IgD-negative memory B cell (primary cell): ENCODE data around the gene OAS3. TPM values are rescaled to one million over a fixed set of nuclear protein-coding genes. Genes with fewer than 3 reads are reported as not detected.
"Not testable (repeated sequence)": the region's sequence is repeated elsewhere in the genome, so short reads cannot be mapped to it uniquely, and the experiment has no call there.

Experiments used
- H3K27ac Mint-ChIP-seq, 3 donors: one replicate each; pipeline ENCODE4 v1.8.0; 2020 to 2022; ENCODE audit warnings: mild to moderate bottlenecking in 3 of 3, mixed read lengths in 3 of 3, moderate library complexity in 1 of 3
- H3K27me3 Mint-ChIP-seq: one replicate; pipeline ENCODE4 v1.8.0; 2021; ENCODE audit warnings: mixed read lengths
- H3K36me3 Mint-ChIP-seq: one replicate; pipeline ENCODE4 v1.8.0; 2020; ENCODE audit warnings: mild to moderate bottlenecking, mixed read lengths
- H3K4me1 Mint-ChIP-seq, 3 donors: one replicate each; pipeline ENCODE4 v1.8.0; 2020 to 2022; ENCODE audit warnings: mixed read lengths in 3 of 3, mild to moderate bottlenecking in 1 of 3
- H3K4me3 Mint-ChIP-seq, 4 donors: one replicate each; pipeline ENCODE4 v1.8.0; 2020 to 2022; ENCODE audit warnings: mild to moderate bottlenecking in 4 of 4, mixed read lengths in 4 of 4, moderate library complexity in 3 of 4
- H3K9me3 Mint-ChIP-seq, 3 donors: one replicate each; pipeline ENCODE4 v1.8.0; 2020 to 2021; ENCODE audit warnings: mixed read lengths in 3 of 3, mild to moderate bottlenecking in 1 of 3
- polyA plus RNA-seq: library from polyadenylated mRNA; unstranded; fragments of 300-500 nt; fragmentation: Illumina TruSeq; gene quantifications from one replicate; pipeline ENCODE4 v1.2.3, GENCODE V29; 2021

The OAS3 gene
- polyA plus RNA-seq, 1 donor from 2014 or later: 12.9 TPM

- Mint-ChIP-seq H3K27me3 (no peaks in the 10 kb centered on the region), H3K4me3 (peak overlapping the region in 2 of 4 donors; percentile 89 to 94), H3K36me3 (peaks cover 2% of the 10 kb centered on the region), H3K9me3 (peaks cover 0 to 2% (median 0%) of the 10 kb centered on the region in 3 donors), H3K4me1 (peaks cover 22 to 31% (median 26%) of the 10 kb centered on the region in 3 donors), H3K27ac (peak overlapping the region in 1 of 3 donors; percentile 9)
Measured at GRCh38 chr12:112936927-112937326, 1.3 kb upstream of the OAS3 start.

GRCh38 chr12:112938751-112939150 is 477 bp downstream of the OAS3 start:
- peak overlapping the region; percentile 88 to 94 (median 91) for H3K4me3 Mint-ChIP-seq
- peaks cover 22 to 31% (median 26%) of the 10 kb centered on the region in 3 donors for H3K4me1 Mint-ChIP-seq
- peak overlapping the region in 1 of 3 donors; percentile 86 for H3K27ac Mint-ChIP-seq
- H3K9me3 Mint-ChIP-seq: peaks cover 0 to 2% (median 0%) of the 10 kb centered on the region in 3 donors
- no peaks in the 10 kb centered on the region for H3K27me3 Mint-ChIP-seq
- H3K36me3 Mint-ChIP-seq: peaks cover 2% of the 10 kb centered on the region

GRCh38 chr12:112939761-112940381 is 1.6 kb downstream of the OAS3 start:
- H3K36me3 Mint-ChIP-seq: peaks cover 7% of the 10 kb centered on the region

GRCh38 chr12:112941528-112942335 is 3.5 kb downstream of the OAS3 start:
- Mint-ChIP-seq H3K4me3 (no peak overlapping the region), H3K36me3 (peaks cover 8% of the 10 kb centered on the region), H3K9me3 (no peaks in the 10 kb centered on the region), H3K27ac (no peak overlapping the region), H3K4me1 (peaks cover 22 to 25% (median 22%) of the 10 kb centered on the region in 3 donors), H3K27me3 (no peaks in the 10 kb centered on the region)

More at GRCh38 chr12:112939761-112940381, 1.6 kb downstream of the OAS3 start:
- Mint-ChIP-seq H3K4me3 (peak overlapping the region; percentile 73 to 89 (median 84)), H3K27ac (peak overlapping the region; percentile 43 to 91 (median 84)), H3K4me1 (peaks cover 22 to 31% (median 22%) of the 10 kb centered on the region in 3 donors), H3K9me3 (peaks cover 0 to 2% (median 0%) of the 10 kb centered on the region in 3 donors), H3K27me3 (no peaks in the 10 kb centered on the region)

- no peak overlapping the region for H3K27ac Mint-ChIP-seq
- no peak overlapping the region for H3K4me3 Mint-ChIP-seq
- H3K27me3 Mint-ChIP-seq: no peaks in the 10 kb centered on the region
- peaks cover 21 to 22% (median 21%) of the 10 kb centered on the region in 3 donors for H3K4me1 Mint-ChIP-seq
- H3K36me3 Mint-ChIP-seq: peaks cover 8% of the 10 kb centered on the region
- peaks cover 0 to 5% (median 1%) of the 10 kb centered on the region in 3 donors for H3K9me3 Mint-ChIP-seq
Measured at GRCh38 chr12:112942572-112942971, 4.3 kb downstream of the OAS3 start.

- Mint-ChIP-seq H3K27ac (no peak overlapping the region), H3K4me3 (peak overlapping the region in 1 of 4 donors; percentile 48), H3K27me3 (no peaks in the 10 kb centered on the region), H3K4me1 (peaks cover 10 to 14% (median 11%) of the 10 kb centered on the region in 3 donors), H3K36me3 (peaks cover 8% of the 10 kb centered on the region), H3K9me3 (peaks cover 0 to 5% (median 1%) of the 10 kb centered on the region in 3 donors)
Measured at GRCh38 chr12:112944024-112944690, 5.9 kb downstream of the OAS3 start.

GRCh38 chr12:112945515-112945914 is 7.2 kb downstream of the OAS3 start:
- H3K36me3 Mint-ChIP-seq: peaks cover 8% of the 10 kb centered on the region
- no peak overlapping the region for H3K27ac Mint-ChIP-seq

GRCh38 chr12:112946236-112947000 is 8.1 kb downstream of the OAS3 start:
- no peak overlapping the region for H3K4me3 Mint-ChIP-seq
- H3K36me3 Mint-ChIP-seq: peaks cover 12% of the 10 kb centered on the region
- H3K27ac Mint-ChIP-seq: no peak overlapping the region
- H3K27me3 Mint-ChIP-seq: no peaks in the 10 kb centered on the region
- peaks cover 0 to 5% (median 1%) of the 10 kb centered on the region in 3 donors for H3K9me3 Mint-ChIP-seq
- no peaks in the 10 kb centered on the region for H3K4me1 Mint-ChIP-seq

More at GRCh38 chr12:112945515-112945914, 7.2 kb downstream of the OAS3 start:
- Mint-ChIP-seq H3K9me3 (peaks cover 0 to 5% (median 1%) of the 10 kb centered on the region in 3 donors), H3K4me1 (peaks cover 0 to under 1% (median 0%) of the 10 kb centered on the region in 3 donors), H3K4me3 (no peak overlapping the region), H3K27me3 (no peaks in the 10 kb centered on the region)

- Mint-ChIP-seq H3K27ac (no peak overlapping the region), H3K36me3 (peaks cover 11% of the 10 kb centered on the region), H3K4me3 (no peak overlapping the region), H3K4me1 (no peaks in the 10 kb centered on the region), H3K27me3 (no peaks in the 10 kb centered on the region), H3K9me3 (peaks cover 1 to 8% (median 2%) of the 10 kb centered on the region in 3 donors)
Measured at GRCh38 chr12:112947314-112947713, 9.0 kb downstream of the OAS3 start.

- Mint-ChIP-seq H3K27me3 (no peaks in the 10 kb centered on the region), H3K4me3 (no peak overlapping the region), H3K9me3 (peaks cover 3 to 11% (median 5%) of the 10 kb centered on the region in 3 donors), H3K27ac (no peak overlapping the region), H3K36me3 (peaks cover 11% of the 10 kb centered on the region), H3K4me1 (no peaks in the 10 kb centered on the region)
Measured at GRCh38 chr12:112947761-112948160, 9.5 kb downstream of the OAS3 start.

GRCh38 chr12:112948806-112949205 is 10.5 kb downstream of the OAS3 start:
- Mint-ChIP-seq H3K9me3 (peaks cover 5 to 11% (median 5%) of the 10 kb centered on the region in 3 donors), H3K4me3 (no peak overlapping the region), H3K27ac (peak overlapping the region in 1 of 3 donors; percentile 46), H3K27me3 (no peaks in the 10 kb centered on the region), H3K36me3 (peaks cover 11% of the 10 kb centered on the region), H3K4me1 (no peaks in the 10 kb centered on the region)

- peaks cover 9% of the 10 kb centered on the region for H3K36me3 Mint-ChIP-seq
- H3K27me3 Mint-ChIP-seq: no peaks in the 10 kb centered on the region
- H3K4me3 Mint-ChIP-seq: no peak overlapping the region
- H3K9me3 Mint-ChIP-seq: peaks cover 5 to 11% (median 5%) of the 10 kb centered on the region in 3 donors
- H3K27ac Mint-ChIP-seq: no peak overlapping the region
- no peaks in the 10 kb centered on the region for H3K4me1 Mint-ChIP-seq
Measured at GRCh38 chr12:112950701-112951100, 12.4 kb downstream of the OAS3 start.

- not testable (repeated sequence) for H3K4me3 Mint-ChIP-seq, H3K4me1 Mint-ChIP-seq, H3K27me3 Mint-ChIP-seq, H3K27ac Mint-ChIP-seq
- Mint-ChIP-seq H3K36me3 (peaks cover 34% of the 10 kb centered on the region), H3K9me3 (peaks cover 6 to 12% (median 11%) of the 10 kb centered on the region in 3 donors)
Measured at GRCh38 chr12:112957125-112957524, 18.9 kb downstream of the OAS3 start.

- Mint-ChIP-seq H3K4me1 (peaks cover 0 to 5% (median 5%) of the 10 kb centered on the region in 3 donors), H3K27me3 (no peaks in the 10 kb centered on the region), H3K36me3 (peaks cover 27% of the 10 kb centered on the region), H3K27ac (no peak overlapping the region), H3K9me3 (peaks cover 2 to 6% (median 5%) of the 10 kb centered on the region in 3 donors), H3K4me3 (no peak overlapping the region)
Measured at GRCh38 chr12:112961074-112961473, 22.8 kb downstream of the OAS3 start.
